K562 treated with DMSO at 1 percent for 24 hours (cell line): ENCODE results near the gene BCAS2. TPM values are rescaled to one million over a fixed set of nuclear protein-coding genes. Genes with fewer than 3 reads are reported as not detected.

Experiments
- total RNA-seq: library from RNA; unstranded; fragments of 300-600 nt; gene quantifications from 2 replicates; pipeline ENCODE4 v1.2.3, GENCODE V29; 2022; ENCODE audit warnings: low read depth; ENCODE audit not compliant: insufficient read depth

The BCAS2 gene
- total RNA-seq: 35.2 and 51.5 TPM in 2 replicates

GRCh38 chr1:114581335-114582287 lies at the start of gene BCAS2:
TSS of gene BCAS2 (minus strand) at chr1:114581615. CDS start at chr1:114581591, 24 bp downstream.

Other genes with a start within 250 kb of the BCAS2 start
- gene TRIM33, start 70.4 kb downstream of the BCAS2 start, total RNA-seq: 21.4 and 24.7 TPM in 2 replicates
- 0.25 and 0.30 TPM in 2 replicates for gene DENND2C, start 88.4 kb upstream of the BCAS2 start, total RNA-seq
- gene AMPD1, start 113.9 kb upstream of the BCAS2 start, total RNA-seq: not detected in 2 replicates
- gene NRAS, start 135.2 kb upstream of the BCAS2 start, total RNA-seq: 19.9 and 25.4 TPM in 2 replicates
- gene CSDE1, start 176.4 kb upstream of the BCAS2 start, total RNA-seq: 151 and 172 TPM in 2 replicates
- gene SIKE1, start 199.1 kb upstream of the BCAS2 start, total RNA-seq: 38.1 and 63.9 TPM in 2 replicates